GM12878 (cell line): ENCODE measurements around the gene AGAP1. TPM values are rescaled to one million over a fixed set of nuclear protein-coding genes. Genes with fewer than 3 reads are reported as not detected.

Experiments used
- ATAC-seq: fragments of 200-7000 bp; cut with Tn5 transposase; 3 replicates; pipeline ENCODE4 v1.9.1; 2020; ENCODE audit warnings: mild to moderate bottlenecking, moderate library complexity
- BruUV-seq: library from RNA; stranded (reverse); fragments of 400-500 nt; replicated peaks from 2 replicates; lab custom pipeline; 2021; lab: Mats Ljungman, UMichigan
- CTCF ChIA-PET: fragments of 300-600 bp; sonication (Branson Sonifier 250); formaldehyde crosslinking; extraction: SDS; loops from one replicate; lab custom pipeline; 2021; ENCODE audit warnings: inconsistent platforms; lab: Yijun Ruan, JAX
- POLR2A ChIA-PET: fragments of 350-600 bp; formaldehyde crosslinking; extraction: SDS; loops from one replicate; lab custom pipeline; 2021; ENCODE audit warnings: inconsistent platforms; lab: Charles Lee
- RAD21 ChIA-PET: fragments of 300-600 bp; sonication (Branson Sonifier 250); formaldehyde crosslinking; loops from one replicate; lab custom pipeline; 2023; ENCODE audit warnings: antibody characterized with exemption; ENCODE audit not compliant: unreplicated experiment; lab: Charles Lee
- SMC1A ChIA-PET: fragments of 300-600 bp; sonication (Branson Sonifier 250); formaldehyde crosslinking; loops from one replicate; lab custom pipeline; 2023; ENCODE audit not compliant: unreplicated experiment, uncharacterized antibody; lab: Charles Lee
- DNase-seq: peaks from one replicate; pipeline ENCODE4 v3.0.0-alpha.2; 2011; ENCODE audit warnings: low read depth, low spot score
- FAIRE-seq: peaks from 3 replicates; lab custom pipeline; 2011; peaks lifted over from hg19 to GRCh38; lab: Jason Lieb, UNC
- H2AFZ ChIP-seq: 2 replicates; pipeline ENCODE4 v1.6.0; 2011; ENCODE audit warnings: low read depth, low read length, control low read depth; ENCODE audit not compliant: control insufficient read depth
- H3K27ac ChIP-seq: 2 replicates; pipeline ENCODE4 v1.5.1; 2011; ENCODE audit warnings: control low read depth; ENCODE audit not compliant: control insufficient read depth, insufficient read depth
- H3K27me3 ChIP-seq, 2 experiments: replicated peaks in 1 of 2; 2 replicates each; pipeline versions ENCODE4 v1.6.0 to v1.6.1; 2011; ENCODE audit warnings: low read length in 1 of 2; ENCODE audit not compliant: control insufficient read depth in 2 of 2, insufficient read depth in 2 of 2
- H3K36me3 ChIP-seq, 2 experiments: 2 replicates each; pipeline ENCODE4 v1.5.1; 2011; ENCODE audit warnings: low read length in 1 of 2; ENCODE audit not compliant: control insufficient read depth in 2 of 2, insufficient read depth in 2 of 2
- H3K4me1 ChIP-seq: 2 replicates; pipeline ENCODE4 v1.6.1; 2011; ENCODE audit warnings: mild to moderate bottlenecking, low read length, moderate library complexity, mixed read lengths; ENCODE audit not compliant: control insufficient read depth, insufficient read depth
- H3K4me2 ChIP-seq: 2 replicates; pipeline ENCODE4 v1.6.0; 2011; ENCODE audit warnings: control low read depth; ENCODE audit not compliant: control insufficient read depth, insufficient read depth
- H3K4me3 ChIP-seq: fragments of 200-600 bp; sonication (generic); 2 replicates; pipeline ENCODE4 v1.5.1; 2016
- H3K79me2 ChIP-seq: 2 replicates; pipeline ENCODE4 v1.6.0; 2011; ENCODE audit warnings: low read length; ENCODE audit not compliant: control insufficient read depth, insufficient read depth
- H3K9ac ChIP-seq: 2 replicates; pipeline ENCODE4 v1.8.0; 2011; ENCODE audit warnings: low read length, control low read depth, mixed read lengths; ENCODE audit not compliant: control insufficient read depth, insufficient read depth
- H3K9me3 ChIP-seq: replicated peaks from 3 replicates; pipeline ENCODE4 v1.5.1; 2011; ENCODE audit warnings: mild to moderate bottlenecking, low read length; ENCODE audit not compliant: control insufficient read depth, insufficient read depth
- H4K20me1 ChIP-seq: 2 replicates; pipeline ENCODE4 v1.6.0; 2011; ENCODE audit not compliant: control insufficient read depth, insufficient read depth
- ATF2 ChIP-seq: IDR thresholded peaks from 2 replicates; pipeline ENCODE4 v1.6.1; 2012; ENCODE audit warnings: low read length, inconsistent platforms
- BCL11A ChIP-seq: IDR thresholded peaks from 2 replicates; pipeline ENCODE4 v1.6.1; 2011; ENCODE audit warnings: low read depth, low read length
- BHLHE40 ChIP-seq, 2 experiments: fragments of 450-650 bp in 1 of 2; IDR thresholded peaks; 2 replicates each; pipeline ENCODE4 v1.6.1; 2011 to 2017; ENCODE audit warnings: low read depth in 2 of 2, borderline replicate concordance in 1 of 2, improper control_type of control experiment in 1 of 2, low read length in 1 of 2, mild to moderate bottlenecking in 1 of 2
- BRCA1 ChIP-seq: IDR thresholded peaks from 2 replicates; pipeline ENCODE4 v1.6.1; 2011; ENCODE audit warnings: low read depth, low read length, improper control_type of control experiment
- HDGF ChIP-seq: fragments of 450-650 bp; IDR thresholded peaks from 2 replicates; pipeline ENCODE4 v1.6.1; 2016; ENCODE audit warnings: antibody characterized with exemption
- IKZF2 ChIP-seq, 2 experiments: fragments of 450-650 bp; IDR thresholded peaks; 2 replicates each; pipeline ENCODE4 v1.6.1; 2017; ENCODE audit warnings: mild to moderate bottlenecking in 2 of 2, moderate library complexity in 2 of 2
- IRF3 ChIP-seq: fragments of 450-650 bp; IDR thresholded peaks from 2 replicates; pipeline ENCODE4 v1.6.1; 2014; ENCODE audit warnings: mild to moderate bottlenecking
- KLF5 ChIP-seq: fragments of 450-650 bp; IDR thresholded peaks from 2 replicates; pipeline ENCODE4 v1.6.1; 2014; ENCODE audit warnings: mild to moderate bottlenecking; ENCODE audit not compliant: partially characterized antibody
- MEF2A ChIP-seq: IDR thresholded peaks from 2 replicates; pipeline ENCODE4 v1.6.1; 2011; ENCODE audit warnings: low read depth, mild to moderate bottlenecking, low read length, moderate library complexity; ENCODE audit not compliant: insufficient read depth
- NFIC ChIP-seq: IDR thresholded peaks from 2 replicates; pipeline ENCODE4 v1.6.1; 2012; ENCODE audit warnings: low read depth, mild to moderate bottlenecking, inconsistent platforms, low read length, moderate library complexity
- PAX5 ChIP-seq: IDR thresholded peaks from 2 replicates; pipeline ENCODE4 v1.6.1; 2011; ENCODE audit warnings: low read depth, low read length, borderline replicate concordance
- RBBP5 ChIP-seq: fragments of 200-600 bp; sonication (generic); conservative IDR thresholded peaks from 2 replicates; pipeline ENCODE4 v1.6.1; 2016
- SREBF1 ChIP-seq: IDR thresholded peaks from 2 replicates; pipeline ENCODE4 v1.6.1; 2012; ENCODE audit warnings: mild to moderate bottlenecking, low read length
- TCF12 ChIP-seq: IDR thresholded peaks from 2 replicates; pipeline ENCODE4 v1.6.1; 2011; ENCODE audit warnings: low read depth, mild to moderate bottlenecking, low read length
- USF1 ChIP-seq: IDR thresholded peaks from 2 replicates; pipeline ENCODE4 v1.6.1; 2011; ENCODE audit warnings: borderline replicate concordance, low read depth, mild to moderate bottlenecking, moderate library complexity, mixed read lengths, low read length; ENCODE audit not compliant: insufficient read depth; ENCODE audit errors: extremely low read length
- ZBTB4 ChIP-seq: fragments of 450-650 bp; formaldehyde crosslinking; IDR thresholded peaks from 2 replicates; pipeline ENCODE4 v1.4.0; 2022; ENCODE audit warnings: mild to moderate bottlenecking, moderate library complexity
- ZNF622 ChIP-seq: fragments of 450-650 bp; IDR thresholded peaks from 2 replicates; pipeline ENCODE4 v1.6.1; 2017; ENCODE audit warnings: mild to moderate bottlenecking, inconsistent platforms
- ZSCAN29 ChIP-seq: fragments of 450-650 bp; IDR thresholded peaks from 2 replicates; pipeline ENCODE4 v1.6.1; 2017; ENCODE audit warnings: mild to moderate bottlenecking, moderate library complexity
- WGBS: methylation state at CpG from one replicate; pipeline ENCODE4 v1.1.6; 2016; ENCODE audit warnings: low lambda C conversion rate; ENCODE audit not compliant: insufficient replicate concordance, insufficient coverage; ENCODE audit errors: missing lambda C conversion rate; 5-methylcytosine and 5-hydroxymethylcytosine counted together
- in situ Hi-C: fragments of 300-500 bp; cut with MboI; formaldehyde crosslinking; loops from 9 replicates; pipeline ENCODE4 v1.14.3; 2018; ENCODE audit warnings: mixed read lengths
- intact Hi-C: fragments of 100-400 bp; cut with micrococcal nuclease; formaldehyde crosslinking; loops from one replicate; pipeline ENCODE4 v1.14.2; 2022; ENCODE audit not compliant: unreplicated experiment
- polyA plus RNA-seq, 11 experiments: library from polyadenylated mRNA; depleted of rRNA in 4 of 11; unstranded in 6 of 11; stranded (reverse) in 5 of 11; fragments of >200 nt; fragmentation: Nextera tagmentation in 4 of 11; fragmentation: Illumina TruSeq in 1 of 11; extraction: Ambion mirVana in 4 of 11; extraction: Trizol in 1 of 11; gene quantifications; 1 replicate in 1 of 11; 2 replicates in 10 of 11; pipeline versions ENCODE4 v1.2.1 to v1.2.3, GENCODE V29; 2011 to 2016; ENCODE audit warnings: inconsistent platforms in 2 of 11, missing spikeins in 2 of 11, low read depth in 1 of 11
- total RNA-seq, 4 experiments: library from RNA; depleted of rRNA in 3 of 4; stranded (reverse); fragments of >200 nt in 3 of 4; fragmentation: Illumina TruSeq in 1 of 4; extraction: Trizol in 1 of 4; gene quantifications; 2 replicates each; pipeline versions ENCODE4 v1.2.1 to v1.2.3, GENCODE V29; 2013 to 2021

Gene AGAP1
- total and polyA plus RNA-seq, 10 of the 15 experiments (the other 5 are each of a cell fraction or from before 2014, with no cell fraction given): 0.05 to 0.15 (median 0.06) TPM; not detected in 7

- no peak for TF ChIP-seq IKZF2 (IDR thresholded peaks at IDR 0.05)
- TF ChIP-seq SREBF1: no peak
Measured at GRCh38 chr2:235868645-235869044, 374.8 kb downstream of the AGAP1 start (continued).

GRCh38 chr2:235870515-235870914, 376.7 kb downstream of the AGAP1 start:
- no peaks in the 10 kb centered on the region for H3K27me3 ChIP-seq
- no peaks in the 10 kb centered on the region for H3K4me1 ChIP-seq
- in situ Hi-C loops (no loop called here), intact Hi-C loops (no loop called here)
- RAD21 ChIA-PET: no interaction called here
- no peak overlapping the region for H3K4me2 ChIP-seq
- FAIRE-seq (no peak), ATAC-seq (no peak), DNase-seq (no peak)
- no peak overlapping the region for H2AFZ ChIP-seq
- CTCF ChIA-PET: no interaction called here
- TF ChIP-seq RBBP5 (no peak), KLF5 (no peak), ZSCAN29 (no peak), HDGF (no peak), PAX5 (no peak), BRCA1 (no peak), NFIC (no peak), ZBTB4 (CRISPR knock-in tag) (no peak), ATF2 (no peak), MEF2A (no peak), BCL11A (no peak), ZNF622 (no peak), BHLHE40 (IDR thresholded peaks at IDR 0.05; ENCODE audit: borderline replicate concordance in 1 of 2, low read depth in 2 of 2, low read length in 1 of 2) (no peak), IRF3 (no peak), TCF12 (no peak), USF1 (no peak)
- H3K36me3 ChIP-seq: no peaks in the 10 kb centered on the region
- SMC1A ChIA-PET: no interaction called here
- no peak overlapping the region for H3K27ac ChIP-seq
- no peak overlapping the region for H3K4me3 ChIP-seq
- no peaks in the 10 kb centered on the region for H3K79me2 ChIP-seq
- 0% methylated on average over 1 of the region's 1 CpG for WGBS
- BruUV-seq: no TSS peak
- no peaks in the 10 kb centered on the region; the same call in 2 of the 3 replicates for H3K9me3 ChIP-seq
- H3K9ac ChIP-seq: no peak overlapping the region
- POLR2A ChIA-PET: no interaction called here
- H4K20me1 ChIP-seq: no peaks in the 10 kb centered on the region
